Activated T-helper 17 cell treated with anti-CD3 and anti-CD28 coated beads, Interleukin-2, amount 50 U/mL, for 72 hours (primary cell): ENCODE measurements around the gene CACNG5. TPM values are rescaled to one million over a fixed set of nuclear protein-coding genes. Genes with fewer than 3 reads are reported as not detected.

Experiments
- ATAC-seq: fragments of 150-1000 bp; cut with Tn5 transposase; replicated peaks from 2 replicates; pipeline ENCODE4 v1.10.0; 2021; ENCODE audit warnings: mild to moderate bottlenecking, moderate library complexity
- H3K27ac Mint-ChIP-seq: one replicate; pipeline ENCODE4 v1.8.0; 2022; ENCODE audit warnings: mixed read lengths
- H3K27me3 Mint-ChIP-seq: one replicate; pipeline ENCODE4 v1.8.0; 2022; ENCODE audit warnings: mixed read lengths
- H3K36me3 Mint-ChIP-seq: one replicate; pipeline ENCODE4 v1.8.0; 2022; ENCODE audit warnings: low read depth, mild to moderate bottlenecking, mixed read lengths
- H3K4me1 Mint-ChIP-seq: one replicate; pipeline ENCODE4 v1.8.0; 2022; ENCODE audit warnings: mixed read lengths
- H3K4me3 Mint-ChIP-seq: one replicate; pipeline ENCODE4 v1.8.0; 2022; ENCODE audit warnings: mild to moderate bottlenecking, mixed read lengths
- H3K9me3 Mint-ChIP-seq: one replicate; pipeline ENCODE4 v1.8.0; 2022; ENCODE audit warnings: mixed read lengths
- total RNA-seq, 2 donors: library from RNA; stranded (reverse); gene quantifications; one replicate each; pipeline ENCODE4 v1.2.3, GENCODE V29; 2022

Gene CACNG5
- total RNA-seq, 2 donors from 2014 or later, result not detected

DNA sequence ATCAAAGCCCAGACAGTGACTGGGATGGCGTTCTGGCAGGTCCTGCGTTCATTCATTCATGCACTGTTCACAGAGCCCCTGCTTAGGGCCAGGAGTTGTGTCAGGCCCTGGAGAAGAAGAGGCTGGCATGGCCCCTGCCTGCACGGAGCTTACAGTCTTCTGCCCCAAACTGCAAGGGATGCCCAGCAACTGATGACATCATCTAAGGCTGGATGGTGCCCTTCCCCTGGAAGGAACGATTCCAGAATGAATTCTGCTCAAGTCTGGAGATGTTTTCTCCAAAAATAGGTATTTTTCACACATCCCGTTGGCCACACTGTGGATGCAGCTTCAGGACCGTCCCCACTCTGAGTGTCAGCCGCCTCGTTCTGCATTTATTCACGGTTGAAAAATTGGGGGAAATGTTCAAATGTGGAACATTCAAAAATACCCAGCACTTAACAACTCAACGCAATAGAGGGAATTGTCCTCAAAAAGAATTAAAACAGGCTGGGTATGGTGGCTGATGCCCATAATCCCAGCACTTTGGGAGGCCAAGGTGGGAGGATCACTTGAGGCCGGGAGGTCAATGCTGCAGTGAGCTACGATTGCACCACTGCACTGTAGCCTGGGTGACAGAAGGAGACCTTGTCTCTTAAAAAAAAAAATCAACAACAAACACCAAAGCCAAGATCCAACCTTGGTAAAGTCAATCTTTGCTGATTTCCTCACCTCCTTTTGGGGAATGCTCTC, 23.8 kb upstream of the CACNG5 start:
- H3K4me1 Mint-ChIP-seq, result no peaks in the 10 kb centered on the region
- H3K9me3 Mint-ChIP-seq, result no peaks in the 10 kb centered on the region

DNA sequence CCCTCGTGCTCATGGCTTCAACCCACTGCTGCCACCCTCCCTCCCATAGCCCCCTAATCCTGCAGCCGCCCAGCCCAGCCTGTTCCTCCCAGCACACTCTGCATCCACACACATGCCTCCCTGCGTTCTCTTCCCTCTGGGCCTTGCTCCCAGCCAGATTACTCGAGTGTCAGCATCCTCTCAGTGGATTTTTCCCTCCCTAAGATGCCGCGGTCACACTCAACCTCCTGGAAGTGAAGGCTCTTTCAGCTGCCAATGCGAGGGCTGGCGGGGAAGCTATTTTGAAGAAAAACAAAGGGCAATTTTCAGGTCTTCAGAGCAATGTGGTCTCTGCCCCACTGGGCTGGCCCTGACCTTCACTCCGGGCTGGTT, 23.2 kb upstream of the CACNG5 start:
- no peak for ATAC-seq
- Mint-ChIP-seq H3K36me3 (no peaks in the 10 kb centered on the region), H3K4me3 (no peak overlapping the region), H3K27ac (no peak overlapping the region), H3K27me3 (no peaks in the 10 kb centered on the region), H3K9me3 (no peaks in the 10 kb centered on the region), H3K4me1 (no peaks in the 10 kb centered on the region)

More for the DNA sequence above, 23.8 kb upstream of the CACNG5 start:
- H3K27me3 Mint-ChIP-seq, result no peaks in the 10 kb centered on the region
- H3K27ac Mint-ChIP-seq, result no peak overlapping the region
- no peak for ATAC-seq
- no peak overlapping the region for H3K4me3 Mint-ChIP-seq
- no peaks in the 10 kb centered on the region for H3K36me3 Mint-ChIP-seq

DNA sequence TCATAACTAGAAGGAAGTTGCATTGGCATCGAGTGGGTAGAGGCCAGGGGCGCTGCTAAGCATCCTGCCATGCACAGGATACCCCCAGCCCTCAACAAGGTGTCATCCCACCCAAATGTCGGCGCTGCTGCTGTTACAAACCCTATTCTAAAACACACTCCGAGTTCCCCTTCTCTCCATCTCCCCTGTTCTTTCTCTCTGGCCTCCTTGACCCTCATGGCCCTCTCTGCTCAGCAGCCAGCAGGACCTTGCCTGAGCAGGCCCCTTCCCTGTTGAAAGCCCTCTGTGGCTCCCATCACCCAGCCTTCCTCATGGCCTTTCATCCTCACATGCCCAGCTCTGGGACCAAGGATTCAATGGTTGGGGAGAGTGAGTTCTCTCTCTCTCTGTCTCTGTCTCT, 22.3 kb upstream of the CACNG5 start:
- H3K4me3 Mint-ChIP-seq, result no peak overlapping the region
- no peaks in the 10 kb centered on the region for H3K36me3 Mint-ChIP-seq
- H3K27me3 Mint-ChIP-seq, result no peaks in the 10 kb centered on the region
- H3K27ac Mint-ChIP-seq, result no peak overlapping the region
- no peaks in the 10 kb centered on the region for H3K4me1 Mint-ChIP-seq
- H3K9me3 Mint-ChIP-seq, result peaks cover 1% of the 10 kb centered on the region
- ATAC-seq, result no peak

DNA sequence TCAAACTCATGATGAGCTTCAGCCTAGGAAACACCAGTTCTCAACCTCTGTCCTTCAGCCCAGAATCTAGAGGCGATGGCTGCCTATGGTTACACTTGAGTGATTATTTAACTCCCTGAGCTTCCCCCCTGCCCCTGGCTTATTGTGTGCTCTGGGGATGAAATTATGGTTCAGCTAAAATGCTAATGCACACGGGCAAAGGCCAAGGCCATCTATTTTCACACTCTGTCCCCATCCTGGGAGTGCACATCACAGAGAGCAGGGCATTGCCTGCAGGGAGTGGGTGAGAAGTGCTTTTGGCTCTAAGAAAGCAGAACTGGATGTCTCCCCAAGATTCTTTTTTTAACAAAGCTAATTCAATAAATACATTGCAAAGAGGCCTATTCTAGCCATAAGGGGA, 21.6 kb upstream of the CACNG5 start:
- Mint-ChIP-seq H3K36me3 (no peaks in the 10 kb centered on the region), H3K4me1 (no peaks in the 10 kb centered on the region), H3K27ac (no peak overlapping the region), H3K4me3 (no peak overlapping the region), H3K27me3 (no peaks in the 10 kb centered on the region), H3K9me3 (peaks cover 6% of the 10 kb centered on the region)
- no peak for ATAC-seq

DNA sequence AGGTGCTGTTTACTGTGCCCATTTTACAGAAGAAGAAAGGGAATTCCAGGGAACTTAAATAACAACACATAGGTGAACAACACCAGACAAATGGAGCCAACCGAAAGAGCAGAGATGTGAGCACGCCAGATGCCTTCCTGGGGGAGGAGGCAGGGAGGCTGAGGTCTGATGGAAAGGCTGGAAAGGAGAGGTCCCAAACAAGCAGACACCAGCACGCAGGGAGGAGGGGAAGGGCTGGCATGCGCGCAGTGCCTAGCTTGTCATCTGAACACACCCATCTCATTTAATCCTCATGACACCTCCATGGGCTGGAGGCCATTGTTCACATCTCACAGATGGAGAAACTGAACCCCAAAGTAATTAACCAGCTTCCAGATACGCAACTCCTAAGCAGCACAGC, 20.9 kb upstream of the CACNG5 start:
- Mint-ChIP-seq H3K9me3 (peaks cover 9% of the 10 kb centered on the region), H3K4me1 (no peaks in the 10 kb centered on the region), H3K36me3 (no peaks in the 10 kb centered on the region), H3K27me3 (no peaks in the 10 kb centered on the region), H3K27ac (no peak overlapping the region), H3K4me3 (no peak overlapping the region)
- no peak for ATAC-seq

DNA sequence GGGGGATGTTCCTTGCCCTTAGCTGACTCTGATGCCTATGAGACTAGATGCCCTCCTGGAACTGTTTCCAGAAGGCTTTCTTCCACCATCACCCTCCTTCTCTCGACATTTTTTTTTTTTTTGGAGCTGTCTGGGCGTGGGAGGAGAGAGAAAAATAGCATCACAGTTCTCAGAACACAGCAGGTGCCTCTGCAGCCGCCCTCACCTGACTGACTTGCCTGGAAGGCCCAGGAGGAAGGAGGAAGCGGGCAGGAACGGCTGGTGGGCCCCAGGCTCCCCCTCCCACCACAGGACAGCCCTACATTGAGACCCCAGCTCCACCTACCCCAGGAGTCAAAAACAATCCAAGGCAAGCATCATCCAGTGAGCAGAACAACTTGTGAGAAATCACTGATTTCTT, 20.3 kb upstream of the CACNG5 start:
- H3K27me3 Mint-ChIP-seq, result no peaks in the 10 kb centered on the region
- no peak overlapping the region for H3K27ac Mint-ChIP-seq
- ATAC-seq, result no peak
- peaks cover 9% of the 10 kb centered on the region for H3K9me3 Mint-ChIP-seq
- no peaks in the 10 kb centered on the region for H3K36me3 Mint-ChIP-seq
- H3K4me1 Mint-ChIP-seq, result no peaks in the 10 kb centered on the region
- H3K4me3 Mint-ChIP-seq, result no peak overlapping the region

DNA sequence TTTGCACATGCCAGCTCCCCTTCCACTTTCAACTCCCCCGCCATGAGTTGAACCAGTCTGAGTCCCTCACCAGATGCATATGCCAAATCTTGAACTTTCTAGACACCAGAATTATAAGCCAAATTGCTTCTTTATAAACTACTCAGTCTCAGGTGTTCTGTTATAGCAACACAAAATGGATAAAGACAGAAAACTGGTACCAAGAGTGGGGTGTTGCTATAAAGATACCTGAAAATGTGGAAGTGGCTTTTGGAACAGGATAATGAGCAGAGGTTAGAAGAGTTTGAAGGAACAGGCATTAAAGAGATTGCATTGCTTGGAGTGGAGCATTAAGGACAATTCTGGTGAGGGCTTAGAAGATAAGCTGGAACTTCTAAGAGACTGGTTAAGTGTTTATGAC, 17.2 kb upstream of the CACNG5 start:
- Mint-ChIP-seq H3K27me3 (no peaks in the 10 kb centered on the region), H3K4me3 (no peak overlapping the region), H3K27ac (no peak overlapping the region), H3K36me3 (no peaks in the 10 kb centered on the region), H3K9me3 (peaks cover 9% of the 10 kb centered on the region), H3K4me1 (no peaks in the 10 kb centered on the region)
- ATAC-seq, result no peak

DNA sequence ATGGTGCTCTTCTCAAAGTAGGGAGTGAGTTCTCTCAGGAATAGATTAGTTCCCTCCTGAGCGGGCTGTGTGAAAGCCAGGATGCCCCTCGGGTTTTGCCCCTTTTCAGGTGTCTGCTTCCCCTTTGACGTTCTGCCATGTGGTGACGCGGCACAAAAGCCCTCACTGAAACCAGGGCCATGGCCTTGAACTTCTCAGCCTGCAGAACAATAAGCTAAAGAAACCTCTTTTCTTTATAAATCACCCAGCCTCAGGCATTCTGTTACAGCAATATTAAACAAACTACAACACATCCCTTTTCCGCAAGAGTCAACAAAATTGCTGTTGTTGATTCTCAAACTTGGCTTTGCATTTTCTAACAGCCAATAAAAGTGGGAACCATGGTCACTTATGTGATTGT, 15.5 kb upstream of the CACNG5 start:
- no peaks in the 10 kb centered on the region for H3K4me1 Mint-ChIP-seq
- no peak overlapping the region for H3K27ac Mint-ChIP-seq
- H3K4me3 Mint-ChIP-seq, result no peak overlapping the region
- peaks cover 9% of the 10 kb centered on the region for H3K9me3 Mint-ChIP-seq
- peaks cover 3% of the 10 kb centered on the region for H3K27me3 Mint-ChIP-seq
- ATAC-seq, result no peak
- H3K36me3 Mint-ChIP-seq, result no peaks in the 10 kb centered on the region

DNA sequence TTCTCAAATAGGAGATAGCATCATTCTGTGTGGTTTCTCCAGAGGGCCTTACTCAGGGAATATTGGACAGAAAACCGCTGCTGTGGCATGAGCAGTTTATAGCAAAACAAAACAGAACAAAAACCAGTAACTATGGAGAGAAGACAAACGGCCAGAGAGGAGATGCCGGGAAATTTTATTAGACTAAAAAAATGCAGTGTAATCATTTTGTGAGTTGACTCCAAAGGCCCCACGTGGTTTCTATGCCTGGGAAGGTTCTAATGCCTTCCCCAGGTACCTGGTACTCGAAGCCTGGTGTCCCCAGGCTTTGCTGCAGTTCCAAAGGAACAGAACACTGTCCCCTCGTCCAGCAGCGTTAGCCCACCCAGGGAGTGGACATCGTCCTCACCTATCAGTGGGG, 12.9 kb upstream of the CACNG5 start:
- H3K36me3 Mint-ChIP-seq, result no peaks in the 10 kb centered on the region
- peaks cover 7% of the 10 kb centered on the region for H3K27me3 Mint-ChIP-seq
- H3K4me3 Mint-ChIP-seq, result no peak overlapping the region
- no peak for ATAC-seq
- H3K27ac Mint-ChIP-seq, result no peak overlapping the region
- H3K9me3 Mint-ChIP-seq, result peaks cover 9% of the 10 kb centered on the region
- no peaks in the 10 kb centered on the region for H3K4me1 Mint-ChIP-seq

DNA sequence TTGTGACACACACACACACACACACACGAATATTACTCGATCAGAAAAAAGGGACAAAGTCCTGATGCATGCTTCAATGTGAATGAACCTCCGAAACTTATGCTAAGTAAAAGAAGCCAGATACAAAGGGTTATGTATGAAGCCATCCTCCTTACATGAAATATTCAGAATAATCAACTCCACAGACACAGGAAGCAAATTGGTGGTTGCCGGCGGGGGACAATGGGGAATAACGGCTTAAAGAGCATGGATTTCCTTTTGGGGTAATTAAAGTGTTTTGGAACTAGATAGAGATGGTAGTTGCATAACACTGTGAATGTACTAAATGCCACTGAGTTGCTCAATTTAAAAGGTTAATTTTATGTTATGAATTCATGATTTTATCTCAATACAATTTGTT, 8.1 kb upstream of the CACNG5 start:
- no peaks in the 10 kb centered on the region for H3K9me3 Mint-ChIP-seq
- no peak for ATAC-seq
- H3K4me3 Mint-ChIP-seq, result no peak overlapping the region
- peaks cover 31% of the 10 kb centered on the region for H3K27me3 Mint-ChIP-seq
- no peak overlapping the region for H3K27ac Mint-ChIP-seq
- no peaks in the 10 kb centered on the region for H3K4me1 Mint-ChIP-seq
- H3K36me3 Mint-ChIP-seq, result no peaks in the 10 kb centered on the region

DNA sequence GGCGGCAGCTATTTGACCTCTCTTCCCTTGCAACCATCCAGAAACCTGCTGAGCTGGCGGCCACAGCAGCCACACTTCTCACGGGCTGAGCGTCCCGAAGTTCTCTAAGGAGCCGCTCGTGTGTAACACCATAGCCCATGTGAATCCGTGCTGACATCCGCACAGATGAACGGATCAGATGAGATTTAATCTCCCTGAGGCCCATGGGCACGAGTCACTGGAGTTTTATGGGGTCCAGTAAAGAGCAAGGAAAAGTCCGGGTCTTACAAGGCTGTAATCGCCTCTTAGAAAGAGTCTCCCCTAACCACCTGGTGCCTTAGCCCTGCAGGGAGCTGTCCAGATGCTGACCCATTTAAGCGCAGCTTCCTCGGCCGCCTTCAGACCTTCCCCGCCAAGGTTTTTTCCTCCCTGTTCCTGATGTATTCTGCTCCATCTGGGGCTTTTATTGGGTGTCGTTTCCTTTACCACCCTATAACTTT, 5.5 kb upstream of the CACNG5 start:
- peak; percentile 29 for ATAC-seq
- H3K27ac Mint-ChIP-seq, result no peak overlapping the region
- H3K27me3 Mint-ChIP-seq, result peaks cover 48% of the 10 kb centered on the region
- H3K9me3 Mint-ChIP-seq, result no peaks in the 10 kb centered on the region
- H3K36me3 Mint-ChIP-seq, result no peaks in the 10 kb centered on the region
- H3K4me3 Mint-ChIP-seq, result no peak overlapping the region
- no peaks in the 10 kb centered on the region for H3K4me1 Mint-ChIP-seq

DNA sequence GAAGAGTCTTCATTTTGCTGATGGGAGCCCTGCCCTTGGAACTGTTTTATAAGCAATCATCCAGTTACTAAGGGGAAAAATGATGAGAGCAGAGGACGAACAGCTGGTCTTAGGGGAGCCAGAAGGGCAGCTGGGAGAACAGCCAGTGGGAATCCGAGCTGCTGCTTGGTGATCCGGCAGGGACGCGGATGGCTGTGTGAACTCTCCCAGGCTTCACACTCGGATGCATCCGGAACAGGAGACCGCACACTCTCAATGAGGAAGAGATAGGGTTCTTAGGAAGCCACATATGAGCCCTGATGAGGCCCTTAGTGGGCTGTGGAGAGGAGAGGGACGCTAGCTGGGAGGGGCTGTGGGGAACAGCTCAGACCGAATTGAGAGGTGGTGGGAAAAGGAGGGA, 5.0 kb upstream of the CACNG5 start:
- Mint-ChIP-seq H3K9me3 (no peaks in the 10 kb centered on the region), H3K36me3 (no peaks in the 10 kb centered on the region), H3K4me3 (no peak overlapping the region), H3K4me1 (no peaks in the 10 kb centered on the region), H3K27ac (no peak overlapping the region), H3K27me3 (peaks cover 46% of the 10 kb centered on the region)
- ATAC-seq, result no peak

DNA sequence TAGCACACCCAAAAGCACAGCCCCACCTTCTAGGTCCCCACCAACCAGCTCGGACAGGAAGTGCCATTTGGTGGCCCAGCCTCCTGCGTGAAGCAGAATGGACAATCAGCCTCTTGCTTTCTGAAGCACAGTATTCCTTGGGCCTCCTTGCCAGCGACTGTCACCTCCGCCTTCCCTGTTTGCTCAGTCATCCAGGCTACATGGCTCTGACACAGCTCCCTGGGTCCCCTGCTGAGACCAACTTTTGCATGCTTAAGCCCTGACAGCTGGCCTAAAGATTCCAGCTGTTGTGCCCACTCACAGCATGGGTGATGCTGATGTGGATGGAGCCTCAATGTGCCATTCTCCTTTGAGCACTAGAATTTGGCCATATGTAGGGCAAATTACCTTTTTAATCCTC, 4.5 kb upstream of the CACNG5 start:
- no peak overlapping the region for H3K4me3 Mint-ChIP-seq
- no peaks in the 10 kb centered on the region for H3K9me3 Mint-ChIP-seq
- no peaks in the 10 kb centered on the region for H3K4me1 Mint-ChIP-seq
- peaks cover 45% of the 10 kb centered on the region for H3K27me3 Mint-ChIP-seq
- no peak for ATAC-seq
- no peak overlapping the region for H3K27ac Mint-ChIP-seq
- no peaks in the 10 kb centered on the region for H3K36me3 Mint-ChIP-seq

DNA sequence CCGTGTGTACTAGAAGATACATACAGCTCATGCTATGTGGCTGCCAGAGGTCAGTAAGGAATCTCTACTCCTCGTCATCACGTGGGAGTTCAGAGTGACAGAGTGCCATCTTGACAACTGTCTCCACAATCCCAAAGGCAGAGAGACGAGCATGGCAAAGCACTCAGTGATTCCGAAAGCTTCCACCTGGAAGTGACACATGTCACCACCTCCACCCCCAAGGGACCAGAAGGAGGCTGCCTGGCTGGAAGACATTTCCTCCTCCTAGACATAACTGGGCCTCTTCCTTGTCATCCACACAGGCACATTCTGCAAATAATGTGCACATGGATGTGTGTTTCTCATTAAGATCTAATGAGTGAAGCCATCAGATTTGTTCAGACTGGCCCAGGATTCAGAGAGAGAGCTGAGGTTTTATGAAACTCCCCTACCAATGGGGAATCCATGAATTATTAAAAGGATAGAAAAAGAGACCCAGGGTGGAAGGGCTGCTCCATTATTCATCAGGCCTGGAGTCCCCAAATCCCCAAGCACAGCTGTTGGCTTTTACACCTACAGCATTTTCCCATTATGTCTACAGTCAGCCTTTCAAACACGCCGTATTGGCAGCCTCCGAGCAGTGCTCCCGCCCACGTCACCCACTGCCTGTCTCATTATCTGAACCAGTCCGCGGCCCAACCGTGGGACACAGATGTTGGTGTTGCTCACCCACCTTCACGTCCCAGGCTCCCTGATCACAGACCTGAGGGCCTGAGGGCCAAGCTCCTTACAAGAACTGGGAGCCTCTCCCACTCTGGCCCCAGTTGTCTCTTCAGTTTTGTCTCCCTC, 3.3 kb upstream of the CACNG5 start:
- Mint-ChIP-seq H3K36me3 (no peaks in the 10 kb centered on the region), H3K4me3 (no peak overlapping the region), H3K9me3 (no peaks in the 10 kb centered on the region), H3K4me1 (no peaks in the 10 kb centered on the region), H3K27me3 (peaks cover 54% of the 10 kb centered on the region), H3K27ac (no peak overlapping the region)
- ATAC-seq, result no peak

DNA sequence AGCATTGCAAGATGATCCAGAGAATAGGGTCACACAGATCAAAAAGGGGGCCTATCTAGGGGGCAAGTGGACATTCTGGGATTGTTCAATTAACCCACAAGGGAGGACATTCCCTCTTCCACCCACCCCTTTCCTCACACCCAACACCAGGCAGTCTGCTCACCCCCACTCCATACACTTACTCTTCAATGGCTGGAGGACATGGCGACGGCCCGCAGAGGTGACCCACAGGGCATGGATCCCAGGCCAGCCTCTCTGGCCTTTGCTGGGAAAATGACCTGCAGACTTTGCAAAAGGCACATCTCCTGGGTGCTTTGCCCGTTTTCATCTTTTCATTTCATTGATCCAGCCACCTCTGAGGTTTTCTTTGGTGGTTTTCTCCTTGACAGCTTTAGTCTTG, 1.7 kb upstream of the CACNG5 start:
- Mint-ChIP-seq H3K36me3 (no peaks in the 10 kb centered on the region), H3K27ac (no peak overlapping the region), H3K9me3 (no peaks in the 10 kb centered on the region), H3K4me1 (no peaks in the 10 kb centered on the region), H3K4me3 (no peak overlapping the region), H3K27me3 (peaks cover 64% of the 10 kb centered on the region)
- ATAC-seq, result no peak
